ENCODE measurements around the gene ELFN1. TPM values are rescaled to one million over a fixed set of nuclear protein-coding genes. Genes with fewer than 3 reads are reported as not detected.

ELFN1 gene
- total and polyA plus RNA-seq, 9 of the 15 experiments (the other 6 are each of a cell fraction or from before 2014, with no cell fraction given), result 0.04 to 0.64 (median 0.18) TPM; not detected in 2

DNA sequence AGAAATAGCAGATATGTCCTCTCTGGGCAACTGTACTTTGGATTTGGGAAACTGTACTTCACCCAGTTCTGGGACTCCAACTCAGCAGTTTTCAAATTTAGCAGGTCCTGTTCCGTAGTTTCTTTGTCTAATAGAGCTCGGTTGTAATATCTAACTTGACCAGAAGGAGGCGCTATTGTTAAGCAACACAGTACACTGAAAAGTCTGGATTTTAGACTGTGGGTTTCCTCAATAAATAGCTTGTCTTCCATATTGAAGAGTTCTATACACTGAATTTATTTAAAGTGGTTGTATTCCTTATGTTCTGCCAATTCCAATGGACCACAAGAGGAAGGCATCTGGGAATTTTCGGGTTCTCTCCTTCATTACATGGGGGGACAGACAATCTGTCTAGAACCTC, 39.8 kb downstream of the ELFN1 start (continued):
- TF ChIP-seq ZSCAN32 (CRISPR knock-in tag; IDR thresholded peaks at IDR 0.05) (no peak), TCF7L2 (IDR thresholded peaks at IDR 0.05; ENCODE audit: low read depth, low read length) (no peak), RAD21 (CRISPR knock-in tag; conservative IDR thresholded peaks at IDR 0.05 in 1 of 2, IDR thresholded peaks at IDR 0.05 in 1 of 2) (peak in 1 of 2 experiments; percentile 37; a peak in 2 of 4 replicates)

- Histone ChIP-seq H3K36me3 (ENCODE audit: control insufficient read depth, insufficient read depth, low read length) (no peaks in the 10 kb centered on the region), H3K4me3 (no peak overlapping the region), H3K9ac (ENCODE audit: insufficient read depth in 1 of 2, low read depth in 2 of 2, low read length in 2 of 2) (no peak overlapping the region), H3K27ac (ENCODE audit: extremely low read depth, low read depth, low read length) (no peak overlapping the region), H3K9me3 (replicated peaks; ENCODE audit: control insufficient read depth, insufficient read depth, low read depth, low read length) (peaks cover 5% of the 10 kb centered on the region), H3K9me1 (ENCODE audit: control insufficient read depth, insufficient read depth, low read length) (no peaks in the 10 kb centered on the region), H2AFZ (ENCODE audit: low read depth, low read length) (no peak overlapping the region), H3K4me2 (ENCODE audit: insufficient read depth, low read length) (no peak overlapping the region), H3K4me1 (replicated peaks in 1 of 2; ENCODE audit: control insufficient read depth in 2 of 2, insufficient read depth in 2 of 2, low read length in 2 of 2) (peaks cover 4 to 25% of the 10 kb centered on the region in 2 experiments; a peak in 2 of 5 replicates), H4K20me1 (replicated peaks; ENCODE audit: control insufficient read depth, insufficient read depth, low read length) (no peaks in the 10 kb centered on the region), H3K79me2 (ENCODE audit: control insufficient read depth, insufficient read depth, low read length) (no peaks in the 10 kb centered on the region), H3K27me3 (ENCODE audit: control insufficient read depth in 2 of 2, insufficient read depth in 2 of 2, low read length in 2 of 2) (peaks cover 9 to 31% of the 10 kb centered on the region in 2 experiments; a peak in 4 of 5 replicates)
- DNase-seq (ENCODE audit: extremely low read depth in 1 of 4, low spot score in 3 of 4) (no peak), ATAC-seq (no peak), FAIRE-seq (no peak)
- in situ Hi-C loops (cut with MboI) (no loop called here), intact Hi-C loops (cut with micrococcal nuclease) (no loop called here)
- no TSS peak for BruUV-seq (replicated peaks)
- TF ChIP-seq SFPQ (IDR thresholded peaks at IDR 0.05; ENCODE audit: low read depth, low read length), result no peak
- TF ChIP-seq BRD9 (IDR thresholded peaks at IDR 0.05; ENCODE audit: low read depth, partially characterized antibody), result no peak
- POLR2A ChIA-PET, result no interaction called here
- CTCF ChIA-PET (ENCODE audit: low intra/inter-chr PET ratio), result no interaction called here
- 7% methylated on average over 6 of the region's 6 CpGs for WGBS (ENCODE audit: insufficient coverage, low coverage, missing lambda C conversion rate)
These were observed 40.9 kb downstream of the ELFN1 start for GRCh38 chr7:1710936-1711335.
